Ascending aorta (tissue), 2 donors: ENCODE measurements around the gene LPAR2. TPM values are rescaled to one million over a fixed set of nuclear protein-coding genes. Genes with fewer than 3 reads are reported as not detected.

ENCODE experiments used
- DNase-seq, 2 donors: peaks; one replicate each; pipeline ENCODE4 v3.0.0-alpha.2; 2019; ENCODE audit warnings: low spot score in 2 of 2
- H3K27ac ChIP-seq, 2 donors: fragments of 200-600 bp; sonication (generic); one replicate each; pipeline ENCODE4 v1.5.1; 2016 to 2017; ENCODE audit warnings: mild to moderate bottlenecking in 1 of 2
- H3K27me3 ChIP-seq: fragments of 200-600 bp; sonication (generic); one replicate; pipeline ENCODE4 v1.5.1; 2017
- H3K36me3 ChIP-seq, 2 donors: fragments of 200-600 bp; sonication (generic); one replicate each; pipeline ENCODE4 v1.5.1; 2016
- H3K4me1 ChIP-seq, 2 donors: fragments of 200-600 bp; sonication (generic); one replicate each; pipeline ENCODE4 v1.5.1; 2016 to 2017; ENCODE audit warnings: mild to moderate bottlenecking in 1 of 2
- H3K4me3 ChIP-seq, 2 donors: fragments of 200-600 bp; sonication (generic); one replicate each; pipeline ENCODE4 v1.5.1; 2016 to 2017; ENCODE audit warnings: mild to moderate bottlenecking in 1 of 2
- H3K9me3 ChIP-seq, 2 donors: fragments of 200-600 bp; sonication (generic); one replicate each; pipeline ENCODE4 v1.5.1; 2016
- CTCF ChIP-seq, 3 experiments: fragments of 200-600 bp in 2 of 3; fragments of 450-650 bp in 1 of 3; sonication (generic) in 2 of 3; IDR thresholded peaks; one replicate each; pipeline ENCODE4 v1.5.1; 2016 to 2019; ENCODE audit warnings: antibody characterized with exemption in 3 of 3, mild to moderate bottlenecking in 1 of 3, moderate library complexity in 1 of 3
- intact Hi-C: fragments of 100-400 bp; cut with DNase I; formaldehyde crosslinking; loops from one replicate; pipeline ENCODE4 v1.15.1; 2023
- total RNA-seq: library from RNA; depleted of rRNA; stranded (reverse); fragments of >200 nt; gene quantifications from one replicate; pipeline ENCODE4 v1.1.0, GENCODE V29; 2016

The LPAR2 gene
- total RNA-seq, 1 donor from 2014 or later = 0.75 TPM

GRCh38 chr19:19628501-19629134 lies 598 bp upstream of the LPAR2 start:
- H3K4me1 ChIP-seq = peaks cover 6 to 8% of the 10 kb centered on the region in 2 donors

GRCh38 chr19:19626516-19627472 lies 1.2 kb downstream of the LPAR2 start:
- H3K27ac ChIP-seq = no peak overlapping the region
- peaks cover 6 to 8% of the 10 kb centered on the region in 2 donors for H3K4me1 ChIP-seq
- no peaks in the 10 kb centered on the region for H3K9me3 ChIP-seq
- no peak for TF ChIP-seq CTCF (IDR thresholded peaks at IDR 0.05)
- H3K27me3 ChIP-seq = peaks cover 10% of the 10 kb centered on the region
- DNase-seq = no peak
- intact Hi-C loops = no loop called here
- H3K4me3 ChIP-seq = peak overlapping the region in 1 of 2 donors; percentile 59
- no peaks in the 10 kb centered on the region for H3K36me3 ChIP-seq

More at GRCh38 chr19:19628501-19629134, 598 bp upstream of the LPAR2 start:
- Histone ChIP-seq H3K4me3 (peak overlapping the region; percentile 55 to 59), H3K27ac (no peak overlapping the region), H3K36me3 (peaks cover 3% of the 10 kb centered on the region in 2 donors), H3K9me3 (no peaks in the 10 kb centered on the region), H3K27me3 (peaks cover 10% of the 10 kb centered on the region)
- DNase-seq = no peak
- intact Hi-C loops = no loop called here
- no peak for TF ChIP-seq CTCF (IDR thresholded peaks at IDR 0.05)

GRCh38 chr19:19624032-19624570 lies 3.9 kb downstream of the LPAR2 start:
- TF ChIP-seq CTCF (IDR thresholded peaks at IDR 0.05) = no peak
- H3K4me3 ChIP-seq = no peak overlapping the region
- peaks cover 6 to 8% of the 10 kb centered on the region in 2 donors for H3K4me1 ChIP-seq
- intact Hi-C loops = no loop called here
- no peak overlapping the region for H3K27ac ChIP-seq
- H3K27me3 ChIP-seq = peaks cover 10% of the 10 kb centered on the region
- no peaks in the 10 kb centered on the region for H3K9me3 ChIP-seq
- no peak for DNase-seq
- H3K36me3 ChIP-seq = no peaks in the 10 kb centered on the region

- Histone ChIP-seq H3K27me3 (peaks cover 5% of the 10 kb centered on the region), H3K36me3 (no peaks in the 10 kb centered on the region), H3K4me3 (no peak overlapping the region), H3K9me3 (no peaks in the 10 kb centered on the region), H3K27ac (no peak overlapping the region), H3K4me1 (peaks cover 4 to 6% of the 10 kb centered on the region in 2 donors)
- no peak for TF ChIP-seq CTCF (IDR thresholded peaks at IDR 0.05)
- no peak for DNase-seq
- intact Hi-C loops = no loop called here
These were observed 4.6 kb downstream of the LPAR2 start for GRCh38 chr19:19623383-19623782.

GRCh38 chr19:19619849-19620210 lies 8.2 kb downstream of the LPAR2 start:
- intact Hi-C loops = no loop called here
- no peak for DNase-seq
- H3K9me3 ChIP-seq = no peaks in the 10 kb centered on the region

More at GRCh38 chr19:19619849-19620210, 8.2 kb downstream of the LPAR2 start:
- H3K36me3 ChIP-seq = no peaks in the 10 kb centered on the region
- peaks cover 0 to 2% of the 10 kb centered on the region in 2 donors for H3K4me1 ChIP-seq
- H3K27ac ChIP-seq = no peak overlapping the region
- H3K4me3 ChIP-seq = no peak overlapping the region
- no peaks in the 10 kb centered on the region for H3K27me3 ChIP-seq
- no peak for TF ChIP-seq CTCF (IDR thresholded peaks at IDR 0.05)
